ENCODE results near the gene HIF3A.
A peak's percentile ranks its signal among the peaks of the same experiment; 100 is the strongest.
"Not testable (repeated sequence)": the region's sequence is repeated elsewhere in the genome, so short reads cannot be mapped to it uniquely, and the experiment has no call there.

The HIF3A gene

GRCh38 chr19:46295401-46296201, 1.2 kb upstream of the HIF3A start:
- no peak for DNase-seq

GRCh38 chr19:46296202-46296480, 701 bp upstream of the HIF3A start:
- no peak for DNase-seq

GRCh38 chr19:46297700-46298478, 1.0 kb downstream of the HIF3A start:
- DNase-seq: no peak

- DNase-seq: no peak
Measured at GRCh38 chr19:46298479-46299003, 1.7 kb downstream of the HIF3A start.

GRCh38 chr19:46299004-46299509, 2.2 kb downstream of the HIF3A start:
- DNase-seq: peak; percentile 81 to 84

- no peak for DNase-seq
Measured at GRCh38 chr19:46299695-46300094, 2.9 kb downstream of the HIF3A start.

GRCh38 chr19:46303322-46303690, 6.5 kb downstream of the HIF3A start:
- no peak for DNase-seq

GRCh38 chr19:46303691-46304397, 7.0 kb downstream of the HIF3A start:
- no peak for DNase-seq

- no peak for DNase-seq
Measured at GRCh38 chr19:46306501-46306900, 9.7 kb downstream of the HIF3A start.

GRCh38 chr19:46308510-46308909, 11.7 kb downstream of the HIF3A start:
- no peak for DNase-seq

GRCh38 chr19:46309056-46309455, 12.2 kb downstream of the HIF3A start:
- DNase-seq: no peak

GRCh38 chr19:46311444-46311843, 14.6 kb downstream of the HIF3A start:
- DNase-seq: no peak

- DNase-seq: not testable (repeated sequence)
Measured at GRCh38 chr19:46313540-46314469, 17.0 kb downstream of the HIF3A start.

- DNase-seq: no peak
Measured at GRCh38 chr19:46317339-46317738, 20.5 kb downstream of the HIF3A start.

GRCh38 chr19:46319613-46320012, 22.8 kb downstream of the HIF3A start:
- no peak for DNase-seq

GRCh38 chr19:46320559-46320958, 23.7 kb downstream of the HIF3A start:
- DNase-seq: no peak

GRCh38 chr19:46321653-46322052, 24.8 kb downstream of the HIF3A start:
- no peak for DNase-seq

GRCh38 chr19:46323227-46323626, 26.4 kb downstream of the HIF3A start:
- not testable (repeated sequence) for DNase-seq

GRCh38 chr19:46324277-46324676, 27.4 kb downstream of the HIF3A start:
- DNase-seq: no peak

GRCh38 chr19:46326608-46327007, 29.8 kb downstream of the HIF3A start:
- DNase-seq: no peak

- DNase-seq: no peak
Measured at GRCh38 chr19:46328079-46328478, 31.2 kb downstream of the HIF3A start.

- no peak for DNase-seq
Measured at GRCh38 chr19:46330319-46330918, 33.6 kb downstream of the HIF3A start.

Data from SHP77 (cell line).